Skin epidermis (tissue), 12 donors: ENCODE data around the gene OSBPL3.

Source experiments
- H3K27ac ChIP-seq, 21 experiments: fragments of 200-600 bp; sonication (generic) in 11 of 21; one replicate each; pipeline ENCODE4 v1.5.0; 2020; ENCODE audit warnings: mild to moderate bottlenecking in 3 of 21, inconsistent platforms in 2 of 21, moderate library complexity in 2 of 21
- H3K4me3 ChIP-seq, 7 experiments: fragments of 200-600 bp; sonication (generic) in 2 of 7; one replicate each; pipeline ENCODE4 v1.5.0; 2020; ENCODE audit warnings: inconsistent platforms in 2 of 7, mild to moderate bottlenecking in 2 of 7, moderate library complexity in 1 of 7

The OSBPL3 gene

GRCh38 chr7:24843821-24844434 lies 136.1 kb downstream of the OSBPL3 start:
- no peak overlapping the region for H3K4me3 ChIP-seq
- no peak overlapping the region for H3K27ac ChIP-seq

GRCh38 chr7:24842449-24843241 lies 137.3 kb downstream of the OSBPL3 start:
- Histone ChIP-seq H3K27ac (peak overlapping the region in 2 of 21 experiments; percentile 16 to 45), H3K4me3 (no peak overlapping the region)

GRCh38 chr7:24842029-24842428 lies 137.9 kb downstream of the OSBPL3 start:
- H3K4me3 ChIP-seq, result no peak overlapping the region
- H3K27ac ChIP-seq, result no peak overlapping the region

- no peak overlapping the region for H3K4me3 ChIP-seq
- H3K27ac ChIP-seq, result no peak overlapping the region
Measured at GRCh38 chr7:24840563-24840962, 139.4 kb downstream of the OSBPL3 start.

- Histone ChIP-seq H3K27ac (peak overlapping the region in 4 of 21 experiments; percentile 31 to 77 (median 55)), H3K4me3 (no peak overlapping the region)
Measured at GRCh38 chr7:24836084-24836483, 143.9 kb downstream of the OSBPL3 start.

- Histone ChIP-seq H3K27ac (peak overlapping the region in 5 of 21 experiments; percentile 23 to 77 (median 50)), H3K4me3 (no peak overlapping the region)
Measured at GRCh38 chr7:24835643-24836042, 144.3 kb downstream of the OSBPL3 start.

GRCh38 chr7:24834128-24834798 lies 145.7 kb downstream of the OSBPL3 start:
- peak overlapping the region in 11 of 21 experiments; percentile 4 to 77 (median 57) for H3K27ac ChIP-seq
- H3K4me3 ChIP-seq, result no peak overlapping the region

- Histone ChIP-seq H3K4me3 (no peak overlapping the region), H3K27ac (peak overlapping the region in 9 of 21 experiments; percentile 7 to 77 (median 49))
Measured at GRCh38 chr7:24833549-24833948, 146.4 kb downstream of the OSBPL3 start.

- H3K4me3 ChIP-seq, result no peak overlapping the region
Measured at GRCh38 chr7:24831240-24831639, 148.7 kb downstream of the OSBPL3 start.

GRCh38 chr7:24830440-24831050 lies 149.4 kb downstream of the OSBPL3 start:
- H3K4me3 ChIP-seq, result no peak overlapping the region
- peak overlapping the region in 8 of 21 experiments; percentile 1 to 43 (median 13) for H3K27ac ChIP-seq

More at GRCh38 chr7:24831240-24831639, 148.7 kb downstream of the OSBPL3 start:
- H3K27ac ChIP-seq, result peak overlapping the region in 10 of 21 experiments; percentile 5 to 78 (median 34)

GRCh38 chr7:24829787-24830186 lies 150.2 kb downstream of the OSBPL3 start:
- Histone ChIP-seq H3K27ac (peak overlapping the region in 4 of 21 experiments; percentile 14 to 65 (median 25)), H3K4me3 (no peak overlapping the region)

GRCh38 chr7:24828891-24829661 lies 150.9 kb downstream of the OSBPL3 start:
- H3K27ac ChIP-seq, result peak overlapping the region in 7 of 21 experiments; percentile 2 to 65 (median 14)
- H3K4me3 ChIP-seq, result no peak overlapping the region

- H3K27ac ChIP-seq, result peak overlapping the region in 9 of 21 experiments; percentile 36 to 85 (median 75)
- no peak overlapping the region for H3K4me3 ChIP-seq
Measured at GRCh38 chr7:24827589-24827988, 152.4 kb downstream of the OSBPL3 start.

- Histone ChIP-seq H3K27ac (peak overlapping the region in 17 of 21 experiments; percentile 3 to 85 (median 70)), H3K4me3 (no peak overlapping the region)
Measured at GRCh38 chr7:24827027-24827426, 153.0 kb downstream of the OSBPL3 start.

GRCh38 chr7:24826662-24827020 lies 153.3 kb downstream of the OSBPL3 start:
- Histone ChIP-seq H3K27ac (peak overlapping the region in 18 of 21 experiments; percentile 3 to 85 (median 68)), H3K4me3 (no peak overlapping the region)

- Histone ChIP-seq H3K27ac (peak overlapping the region in 18 of 21 experiments; percentile 24 to 85 (median 68)), H3K4me3 (no peak overlapping the region)
Measured at GRCh38 chr7:24825931-24826661, 153.9 kb downstream of the OSBPL3 start.

GRCh38 chr7:24825381-24825794 lies 154.6 kb downstream of the OSBPL3 start:
- Histone ChIP-seq H3K4me3 (no peak overlapping the region), H3K27ac (peak overlapping the region in 17 of 21 experiments; percentile 34 to 85 (median 68))

- Histone ChIP-seq H3K27ac (peak overlapping the region in 14 of 21 experiments; percentile 2 to 74 (median 51)), H3K4me3 (no peak overlapping the region)
Measured at GRCh38 chr7:24824896-24825295, 155.1 kb downstream of the OSBPL3 start.
